GM23248 (cell line): Measurements from ENCODE around the gene SLC29A3. TPM values are rescaled to one million over a fixed set of nuclear protein-coding genes. Genes with fewer than 3 reads are reported as not detected.

ENCODE experiments used
- DNase-seq: peaks from one replicate; pipeline ENCODE4 v3.0.0-alpha.2; 2015
- H2AFZ ChIP-seq: fragments of 200-600 bp; sonication (generic); 2 replicates; pipeline ENCODE4 v1.6.1; 2016; ENCODE audit warnings: antibody characterized with exemption
- H3F3A ChIP-seq: fragments of 200-600 bp; sonication (generic); 2 replicates; pipeline ENCODE4 v1.6.1; 2016; ENCODE audit warnings: mild to moderate bottlenecking, antibody characterized with exemption, mixed run types; ENCODE audit not compliant: insufficient read depth
- H3K27ac ChIP-seq: fragments of 200-600 bp; sonication (generic); 2 replicates; pipeline ENCODE4 v1.5.1; 2016; ENCODE audit warnings: mild to moderate bottlenecking
- H3K27me3 ChIP-seq: fragments of 200-600 bp; sonication (generic); replicated peaks from 2 replicates; pipeline ENCODE4 v1.6.1; 2016; ENCODE audit warnings: mild to moderate bottlenecking; ENCODE audit not compliant: insufficient read depth
- H3K36me3 ChIP-seq: fragments of 200-600 bp; sonication (generic); 2 replicates; pipeline ENCODE4 v1.6.1; 2016; ENCODE audit warnings: low read depth, mild to moderate bottlenecking
- H3K4me1 ChIP-seq: fragments of 200-600 bp; sonication (generic); 2 replicates; pipeline ENCODE4 v1.6.1; 2016; ENCODE audit warnings: mild to moderate bottlenecking; ENCODE audit not compliant: insufficient read depth
- H3K4me2 ChIP-seq: fragments of 200-600 bp; sonication (generic); one replicate; pipeline ENCODE4 v1.6.1; 2016; ENCODE audit warnings: mild to moderate bottlenecking; ENCODE audit not compliant: unreplicated experiment
- H3K4me3 ChIP-seq: fragments of 200-600 bp; sonication (generic); 2 replicates; pipeline ENCODE4 v1.5.1; 2016; ENCODE audit warnings: mild to moderate bottlenecking
- H3K79me2 ChIP-seq: fragments of 200-600 bp; sonication (generic); 2 replicates; pipeline ENCODE4 v1.6.1; 2016; ENCODE audit warnings: mild to moderate bottlenecking; ENCODE audit not compliant: insufficient read depth
- H3K9ac ChIP-seq: fragments of 200-600 bp; sonication (generic); 2 replicates; pipeline ENCODE4 v1.6.1; 2016; ENCODE audit warnings: mild to moderate bottlenecking
- H3K9me2 ChIP-seq: fragments of 200-600 bp; sonication (generic); 2 replicates; pipeline ENCODE4 v1.6.1; 2016; ENCODE audit warnings: mixed run types, mild to moderate bottlenecking, moderate library complexity; ENCODE audit not compliant: insufficient read depth
- H3K9me3 ChIP-seq: fragments of 200-600 bp; sonication (generic); one replicate; pipeline ENCODE4 v1.6.1; 2017; ENCODE audit warnings: low read depth
- H4K20me1 ChIP-seq: fragments of 200-600 bp; sonication (generic); 2 replicates; pipeline ENCODE4 v1.6.0; 2016; ENCODE audit not compliant: insufficient read depth
- EZH2 ChIP-seq: fragments of 200-600 bp; sonication (generic); IDR thresholded peaks from 2 replicates; pipeline ENCODE4 v1.6.1; 2018; ENCODE audit warnings: antibody characterized with exemption, mild to moderate bottlenecking; ENCODE audit not compliant: insufficient read depth, poor library complexity, severe bottlenecking
- EZH2phosphoT487 ChIP-seq: fragments of 200-600 bp; sonication (generic); IDR thresholded peaks from 2 replicates; pipeline ENCODE4 v1.6.1; 2018; ENCODE audit warnings: antibody characterized with exemption, moderate library complexity, mild to moderate bottlenecking, low read depth; ENCODE audit not compliant: insufficient read depth
- WGBS, 2 experiments: methylation state at CpG; one replicate each; pipeline ENCODE4 v1.1.6; 2015 to 2017; ENCODE audit warnings: low lambda C conversion rate in 2 of 2, low coverage in 1 of 2; ENCODE audit errors: missing lambda C conversion rate in 2 of 2; 5-methylcytosine and 5-hydroxymethylcytosine counted together
- in situ Hi-C: fragments of 300-500 bp; cut with MboI; formaldehyde crosslinking; loops from 2 replicates; pipeline ENCODE4 v1.15.0; 2020
- polyA plus RNA-seq: library from polyadenylated mRNA; unstranded; fragments of >200 nt; fragmentation: Nextera tagmentation; extraction: Ambion mirVana; gene quantifications from 2 replicates; pipeline ENCODE4 v1.2.1, GENCODE V29; 2016
- total RNA-seq: library from RNA; depleted of rRNA; stranded (reverse); fragments of >200 nt; shearing (Covaris generic); gene quantifications from 2 replicates; pipeline ENCODE4 v1.2.3, GENCODE V29; 2014

The SLC29A3 gene
- total and polyA plus RNA-seq, 2 experiments from 2014 or later = 1.9 to 7.3 TPM

- Histone ChIP-seq H3K9ac (no peak overlapping the region), H3K4me3 (no peak overlapping the region), H3K9me2 (no peaks in the 10 kb centered on the region), H3K4me2 (no peak overlapping the region), H3K27ac (no peak overlapping the region), H4K20me1 (no peaks in the 10 kb centered on the region), H3K9me3 (no peaks in the 10 kb centered on the region), H3K36me3 (no peaks in the 10 kb centered on the region), H3K4me1 (no peaks in the 10 kb centered on the region), H2AFZ (no peak overlapping the region), H3K27me3 (no peaks in the 10 kb centered on the region), H3K79me2 (no peaks in the 10 kb centered on the region), H3F3A (no peaks in the 10 kb centered on the region)
- TF ChIP-seq EZH2phosphoT487 = no peak
- TF ChIP-seq EZH2 = no peak
- WGBS, 2 experiments = 81 to 83% methylated on average over 4 of the region's 4 CpGs
- in situ Hi-C loops = no loop called here
- DNase-seq = no peak
Measured at GRCh38 chr10:71330789-71331404, 11.8 kb downstream of the SLC29A3 start.

GRCh38 chr10:71331736-71332135 lies 12.7 kb downstream of the SLC29A3 start:
- no peak overlapping the region for H3K27ac ChIP-seq
- no peaks in the 10 kb centered on the region for H3K79me2 ChIP-seq
- no peak for DNase-seq
- no peak overlapping the region for H3K4me2 ChIP-seq
- no peaks in the 10 kb centered on the region for H3K9me2 ChIP-seq
- H2AFZ ChIP-seq = no peak overlapping the region
- 43 to 44% methylated on average over 4 of the region's 4 CpGs for WGBS, 2 experiments
- no peaks in the 10 kb centered on the region for H4K20me1 ChIP-seq
- in situ Hi-C loops = no loop called here
- H3K4me1 ChIP-seq = no peaks in the 10 kb centered on the region
- H3K4me3 ChIP-seq = no peak overlapping the region
- no peaks in the 10 kb centered on the region for H3K27me3 ChIP-seq
- H3F3A ChIP-seq = no peaks in the 10 kb centered on the region
- no peaks in the 10 kb centered on the region for H3K36me3 ChIP-seq
- TF ChIP-seq EZH2 = no peak
- TF ChIP-seq EZH2phosphoT487 = no peak
- H3K9ac ChIP-seq = no peak overlapping the region
- H3K9me3 ChIP-seq = no peaks in the 10 kb centered on the region

GRCh38 chr10:71332466-71332865 lies 13.4 kb downstream of the SLC29A3 start:
- TF ChIP-seq EZH2phosphoT487 (no peak), EZH2 (no peak)
- H3K4me2 ChIP-seq = no peak overlapping the region
- in situ Hi-C loops = no loop called here

GRCh38 chr10:71333129-71333887 lies 14.2 kb downstream of the SLC29A3 start:
- no peaks in the 10 kb centered on the region for H3K9me3 ChIP-seq
- in situ Hi-C loops = no loop called here
- 78 to 81% methylated on average over 9 of the region's 9 CpGs for WGBS, 2 experiments
- no peak overlapping the region for H3K27ac ChIP-seq
- H3K79me2 ChIP-seq = no peaks in the 10 kb centered on the region
- H3K4me3 ChIP-seq = no peak overlapping the region
- no peak for TF ChIP-seq EZH2
- no peak for TF ChIP-seq EZH2phosphoT487
- H3K4me2 ChIP-seq = no peak overlapping the region
- H3K9me2 ChIP-seq = no peaks in the 10 kb centered on the region
- no peaks in the 10 kb centered on the region for H3K36me3 ChIP-seq
- H3K27me3 ChIP-seq = no peaks in the 10 kb centered on the region
- no peak overlapping the region for H3K9ac ChIP-seq
- no peaks in the 10 kb centered on the region for H4K20me1 ChIP-seq
- no peaks in the 10 kb centered on the region for H3F3A ChIP-seq
- H2AFZ ChIP-seq = no peak overlapping the region
- H3K4me1 ChIP-seq = no peaks in the 10 kb centered on the region
- DNase-seq = no peak

More at GRCh38 chr10:71332466-71332865, 13.4 kb downstream of the SLC29A3 start:
- DNase-seq = no peak
- Histone ChIP-seq H3K27me3 (no peaks in the 10 kb centered on the region), H3K36me3 (no peaks in the 10 kb centered on the region), H3K27ac (no peak overlapping the region), H3F3A (no peaks in the 10 kb centered on the region), H3K4me3 (no peak overlapping the region), H2AFZ (no peak overlapping the region), H3K9me3 (no peaks in the 10 kb centered on the region), H3K9ac (no peak overlapping the region), H3K79me2 (no peaks in the 10 kb centered on the region), H4K20me1 (no peaks in the 10 kb centered on the region), H3K9me2 (no peaks in the 10 kb centered on the region), H3K4me1 (no peaks in the 10 kb centered on the region)
- WGBS, 2 experiments = 72 to 75% methylated on average over 5 of the region's 5 CpGs
